Measurements from ENCODE around the gene CLEC11A. TPM values are rescaled to one million over a fixed set of nuclear protein-coding genes. Genes with fewer than 3 reads are reported as not detected.

The CLEC11A gene
- total and polyA plus RNA-seq, 9 of the 15 experiments (the other 6 are each of a cell fraction or from before 2014, with no cell fraction given): 0.39 to 43.9 (median 3.4) TPM

DNA sequence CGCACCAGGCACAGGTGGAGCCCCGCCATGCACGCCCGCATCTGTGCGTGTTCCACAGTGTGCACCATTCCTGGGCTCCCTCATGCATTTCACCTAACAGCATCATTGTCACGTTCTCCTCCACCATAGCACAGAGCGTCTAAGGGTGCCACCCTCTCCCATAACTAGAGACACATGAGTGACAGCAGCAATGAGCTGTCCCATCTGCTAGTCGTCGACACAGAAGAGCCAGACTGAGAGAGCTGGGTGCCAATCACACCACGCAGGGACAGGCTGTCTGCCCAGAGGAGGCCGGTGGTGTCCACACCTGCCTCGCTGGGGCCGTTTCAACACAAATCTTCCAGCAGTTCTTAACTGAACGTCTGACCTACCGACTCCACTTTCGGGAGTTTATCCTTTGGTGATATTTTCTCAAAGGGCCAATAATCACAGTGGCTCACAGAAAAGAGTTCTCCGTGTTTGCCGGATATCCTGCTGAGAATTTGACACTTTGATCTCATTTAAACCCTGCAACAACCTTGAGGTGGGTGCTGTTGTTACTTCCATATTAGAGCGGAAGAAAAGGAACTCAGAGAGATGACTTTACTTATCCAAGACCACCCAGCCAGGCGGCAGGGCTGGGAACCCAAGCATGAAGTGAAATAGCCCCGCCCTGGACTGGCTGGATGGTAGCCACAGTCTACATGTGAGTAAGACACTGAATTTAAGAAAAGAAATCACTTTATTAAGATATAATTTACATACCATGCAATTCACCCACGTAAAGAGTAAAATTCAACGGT is 16.2 kb downstream of the CLEC11A start (continued):
- TF ChIP-seq, protein P1, sequence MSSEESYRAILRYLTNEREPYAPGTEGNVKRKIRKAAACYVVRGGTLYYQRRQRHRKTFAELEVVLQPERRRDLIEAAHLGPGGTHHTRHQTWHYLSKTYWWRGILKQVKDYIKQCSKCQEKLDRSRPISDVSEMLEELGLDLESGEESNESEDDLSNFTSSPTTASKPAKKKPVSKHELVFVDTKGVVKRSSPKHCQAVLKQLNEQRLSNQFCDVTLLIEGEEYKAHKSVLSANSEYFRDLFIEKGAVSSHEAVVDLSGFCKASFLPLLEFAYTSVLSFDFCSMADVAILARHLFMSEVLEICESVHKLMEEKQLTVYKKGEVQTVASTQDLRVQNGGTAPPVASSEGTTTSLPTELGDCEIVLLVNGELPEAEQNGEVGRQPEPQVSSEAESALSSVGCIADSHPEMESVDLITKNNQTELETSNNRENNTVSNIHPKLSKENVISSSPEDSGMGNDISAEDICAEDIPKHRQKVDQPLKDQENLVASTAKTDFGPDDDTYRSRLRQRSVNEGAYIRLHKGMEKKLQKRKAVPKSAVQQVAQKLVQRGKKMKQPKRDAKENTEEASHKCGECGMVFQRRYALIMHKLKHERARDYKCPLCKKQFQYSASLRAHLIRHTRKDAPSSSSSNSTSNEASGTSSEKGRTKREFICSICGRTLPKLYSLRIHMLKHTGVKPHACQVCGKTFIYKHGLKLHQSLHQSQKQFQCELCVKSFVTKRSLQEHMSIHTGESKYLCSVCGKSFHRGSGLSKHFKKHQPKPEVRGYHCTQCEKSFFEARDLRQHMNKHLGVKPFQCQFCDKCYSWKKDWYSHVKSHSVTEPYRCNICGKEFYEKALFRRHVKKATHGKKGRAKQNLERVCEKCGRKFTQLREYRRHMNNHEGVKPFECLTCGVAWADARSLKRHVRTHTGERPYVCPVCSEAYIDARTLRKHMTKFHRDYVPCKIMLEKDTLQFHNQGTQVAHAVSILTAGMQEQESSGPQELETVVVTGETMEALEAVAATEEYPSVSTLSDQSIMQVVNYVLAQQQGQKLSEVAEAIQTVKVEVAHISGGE (CRISPR knock-in tag; IDR thresholded peaks at IDR 0.05): 0 out of 6 replicates have a peak, but pooled peaks of 1 of the 3 experiments have one; percentile 26
- no peak for TF ChIP-seq ZNF133 (CRISPR knock-in tag; IDR thresholded peaks at IDR 0.05)
- no peak for TF ChIP-seq ARID3A (IDR thresholded peaks at IDR 0.05; ENCODE audit: borderline replicate concordance, low read depth, low read length)
